Activated CD8-positive, alpha-beta T cell treated with anti-CD3 and anti-CD28 coated beads, Interleukin-2, amount 10 ng/mL, durations not matched to agents 7 days and 5 days (primary cell): ENCODE results near the gene HMGXB4. TPM values are rescaled to one million over a fixed set of nuclear protein-coding genes. Genes with fewer than 3 reads are reported as not detected.

Experiments used
- ATAC-seq: fragments of 150-1000 bp; cut with Tn5 transposase; one replicate; pipeline ENCODE4 v1.10.0; 2021; ENCODE audit warnings: moderate library complexity
- CTCF ChIA-PET: fragments of 350-600 bp; sonication (Branson Sonifier 250); formaldehyde crosslinking; loops from one replicate; lab custom pipeline; 2021; ENCODE audit warnings: antibody characterized with exemption; lab: Charles Lee
- POLR2A ChIA-PET: fragments of 350-600 bp; sonication (Branson Sonifier 250); formaldehyde crosslinking; loops from one replicate; lab custom pipeline; 2021; ENCODE audit warnings: antibody characterized with exemption; lab: Charles Lee
- DNase-seq: peaks from one replicate; pipeline ENCODE4 v3.0.0-alpha.2; 2020
- H3K27ac Mint-ChIP-seq: one replicate; pipeline ENCODE4 v1.8.0; 2021; ENCODE audit warnings: mild to moderate bottlenecking, mixed read lengths
- H3K27me3 Mint-ChIP-seq: one replicate; pipeline ENCODE4 v1.8.0; 2021; ENCODE audit warnings: low read depth, mixed read lengths
- H3K36me3 Mint-ChIP-seq: one replicate; pipeline ENCODE4 v1.8.0; 2021; ENCODE audit warnings: low read depth, mixed read lengths
- H3K4me1 Mint-ChIP-seq: one replicate; pipeline ENCODE4 v1.8.0; 2021; ENCODE audit warnings: low read depth, mixed read lengths
- H3K4me3 Mint-ChIP-seq: one replicate; pipeline ENCODE4 v1.8.0; 2021; ENCODE audit warnings: mild to moderate bottlenecking, mixed read lengths
- H3K9me3 Mint-ChIP-seq: one replicate; pipeline ENCODE4 v1.8.0; 2022; ENCODE audit warnings: mixed read lengths; ENCODE audit not compliant: insufficient read depth
- total RNA-seq, 2 experiments: library from RNA; stranded (reverse); gene quantifications; one replicate each; pipeline ENCODE4 v1.2.3, GENCODE V29; 2021

The HMGXB4 gene
- total RNA-seq, 2 experiments from 2014 or later: 34.0 to 36.0 TPM

DNA sequence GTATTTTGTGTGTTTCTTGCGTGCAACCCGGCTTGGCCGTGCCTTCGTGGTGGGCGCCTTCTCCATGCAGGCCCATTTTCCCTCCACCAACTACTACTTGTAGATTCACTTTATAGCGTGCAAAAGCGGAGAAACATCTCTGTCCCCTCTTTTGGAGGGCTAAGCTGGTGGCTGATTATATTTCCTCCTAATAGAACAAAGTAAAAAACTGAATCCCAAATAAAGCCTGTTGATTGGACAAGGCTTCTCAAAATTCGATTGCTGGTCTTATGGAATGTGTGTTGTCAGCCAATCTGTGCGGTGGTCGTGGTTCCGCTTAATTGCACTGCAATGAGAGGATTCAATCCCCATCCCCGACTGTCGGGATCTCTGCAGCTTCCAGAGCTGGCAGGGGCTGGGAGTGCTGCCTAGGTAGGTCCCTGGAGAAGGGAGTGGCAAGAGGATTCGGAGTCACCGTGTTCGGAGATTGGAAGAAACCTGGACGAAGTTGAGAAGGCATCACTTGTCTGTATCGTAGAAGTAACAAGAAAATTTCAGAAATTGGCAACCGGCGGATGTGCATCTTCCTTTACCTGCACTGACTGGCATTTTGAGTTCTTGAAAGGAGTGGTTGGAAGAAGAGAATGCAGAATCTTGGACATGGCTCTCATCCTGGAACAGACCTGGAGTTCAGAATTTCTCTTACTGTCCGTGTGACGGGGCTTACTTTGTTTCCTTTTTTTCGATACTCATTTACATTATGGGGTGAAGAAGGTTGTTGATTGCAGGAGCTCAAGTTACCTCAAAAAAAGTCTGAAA lies 1.1 kb downstream of the HMGXB4 start:
- Mint-ChIP-seq H3K27me3 (peaks cover 2% of the 10 kb centered on the region), H3K36me3 (peaks cover 28% of the 10 kb centered on the region), H3K4me1 (peaks cover 29% of the 10 kb centered on the region), H3K4me3 (peak overlapping the region; percentile 94), H3K27ac (peak overlapping the region; percentile 93), H3K9me3 (no peaks in the 10 kb centered on the region)
- CTCF ChIA-PET: interaction anchor here (1.0 to 2.1 kb wide), 6 partner anchors 10 to 807 kb away, joined by 3 to 9 read pairs (median 6); partner anchors contain the start of gene TOM1
- peak; percentile 5 for ATAC-seq
- POLR2A ChIA-PET: interaction anchor here (0.8 to 2.8 kb wide), 7 partner anchors 8 to 94 kb away, joined by 3 to 23 read pairs (median 5); partner anchors contain the start of gene TOM1
- DNase-seq: no peak

DNA sequence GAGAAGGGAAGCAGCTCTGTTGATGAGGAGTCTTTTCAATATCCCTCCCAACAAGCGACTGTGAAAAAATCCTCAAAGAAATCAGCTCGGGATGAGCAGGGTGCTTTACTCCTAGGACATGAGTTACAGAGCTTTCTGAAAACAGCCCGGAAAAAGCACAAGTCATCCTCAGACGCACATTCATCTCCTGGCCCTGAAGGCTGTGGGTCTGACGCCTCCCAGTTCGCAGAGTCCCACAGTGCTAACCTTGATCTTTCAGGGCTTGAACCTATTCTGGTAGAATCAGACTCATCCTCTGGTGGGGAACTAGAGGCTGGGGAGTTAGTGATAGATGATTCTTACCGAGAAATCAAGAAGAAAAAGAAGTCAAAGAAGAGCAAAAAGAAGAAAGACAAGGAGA lies 7.7 kb downstream of the HMGXB4 start:
- no peak overlapping the region for H3K4me3 Mint-ChIP-seq
- no peaks in the 10 kb centered on the region for H3K9me3 Mint-ChIP-seq
- DNase-seq (no peak), ATAC-seq (no peak)
- H3K27me3 Mint-ChIP-seq: no peaks in the 10 kb centered on the region
- CTCF ChIA-PET: interaction anchor here (1.3 kb wide), 1 partner anchor 34 kb away, joined by 3 read pairs; no protein-coding TSS in a partner anchor
- H3K27ac Mint-ChIP-seq: peak overlapping the region; percentile 51
- peaks cover 11% of the 10 kb centered on the region for H3K4me1 Mint-ChIP-seq
- H3K36me3 Mint-ChIP-seq: peaks cover 58% of the 10 kb centered on the region
- POLR2A ChIA-PET: interaction anchor here (1.4 kb wide), 1 partner anchor 9 kb away, joined by 3 read pairs; no protein-coding TSS in a partner anchor

DNA sequence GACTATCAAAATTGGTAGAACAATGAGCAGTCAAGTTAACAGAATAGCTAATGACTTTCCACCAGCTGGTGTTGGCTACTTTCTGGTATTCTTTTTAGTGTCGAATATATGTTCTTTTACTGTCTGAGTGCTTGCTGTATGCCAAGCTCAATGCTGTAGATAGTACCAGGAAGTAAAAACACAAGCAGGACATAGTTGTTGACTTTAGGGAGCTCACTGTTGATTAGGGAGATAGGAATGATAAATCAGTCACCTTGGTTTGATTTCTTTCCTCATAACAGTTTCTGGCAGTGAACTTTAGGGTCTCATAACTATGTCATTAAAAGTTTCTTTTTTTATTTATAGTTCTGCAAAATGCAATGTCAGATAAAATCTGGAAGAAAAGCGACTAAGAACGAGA lies 9.0 kb downstream of the HMGXB4 start:
- ChIA-PET CTCF (interaction anchor here (0.8 kb wide), 1 partner anchor 35 kb away, joined by 3 read pairs; no protein-coding TSS in a partner anchor), POLR2A (interaction anchor here (1.2 kb wide), 1 partner anchor 8 kb away, joined by 5 read pairs; the partner anchor contains the start of gene HMGXB4)
- no peaks in the 10 kb centered on the region for H3K27me3 Mint-ChIP-seq
- DNase-seq (no peak), ATAC-seq (no peak)
- no peak overlapping the region for H3K4me3 Mint-ChIP-seq
- peaks cover 7% of the 10 kb centered on the region for H3K4me1 Mint-ChIP-seq
- no peaks in the 10 kb centered on the region for H3K9me3 Mint-ChIP-seq
- H3K36me3 Mint-ChIP-seq: peaks cover 58% of the 10 kb centered on the region
- H3K27ac Mint-ChIP-seq: no peak overlapping the region

DNA sequence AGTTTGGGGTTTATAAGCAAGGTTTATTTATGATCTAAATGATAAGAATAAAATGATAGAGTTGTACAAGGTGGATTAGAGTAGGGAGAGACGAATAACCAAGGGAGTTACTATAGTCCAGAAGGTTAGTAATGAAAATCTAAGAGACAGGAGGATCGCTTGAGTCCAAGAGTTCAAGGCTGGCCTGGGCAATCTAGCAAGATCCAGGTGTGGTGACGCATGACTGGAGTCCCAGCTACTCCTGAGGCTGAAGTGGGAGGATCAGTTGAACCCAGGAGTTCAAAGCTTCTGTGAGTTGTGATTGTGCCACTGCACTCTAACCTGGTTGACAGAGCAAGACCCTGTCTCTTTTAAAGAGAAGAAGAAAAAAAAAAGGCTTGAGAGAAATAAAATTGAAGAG lies 12.3 kb downstream of the HMGXB4 start:
- ATAC-seq: no peak
- Mint-ChIP-seq H3K4me3 (no peak overlapping the region), H3K36me3 (peaks cover 57% of the 10 kb centered on the region), H3K27me3 (no peaks in the 10 kb centered on the region), H3K9me3 (no peaks in the 10 kb centered on the region), H3K27ac (no peak overlapping the region), H3K4me1 (peaks cover 27% of the 10 kb centered on the region)
- POLR2A ChIA-PET: no interaction called here
- CTCF ChIA-PET: no interaction called here
- DNase-seq: no peak

DNA sequence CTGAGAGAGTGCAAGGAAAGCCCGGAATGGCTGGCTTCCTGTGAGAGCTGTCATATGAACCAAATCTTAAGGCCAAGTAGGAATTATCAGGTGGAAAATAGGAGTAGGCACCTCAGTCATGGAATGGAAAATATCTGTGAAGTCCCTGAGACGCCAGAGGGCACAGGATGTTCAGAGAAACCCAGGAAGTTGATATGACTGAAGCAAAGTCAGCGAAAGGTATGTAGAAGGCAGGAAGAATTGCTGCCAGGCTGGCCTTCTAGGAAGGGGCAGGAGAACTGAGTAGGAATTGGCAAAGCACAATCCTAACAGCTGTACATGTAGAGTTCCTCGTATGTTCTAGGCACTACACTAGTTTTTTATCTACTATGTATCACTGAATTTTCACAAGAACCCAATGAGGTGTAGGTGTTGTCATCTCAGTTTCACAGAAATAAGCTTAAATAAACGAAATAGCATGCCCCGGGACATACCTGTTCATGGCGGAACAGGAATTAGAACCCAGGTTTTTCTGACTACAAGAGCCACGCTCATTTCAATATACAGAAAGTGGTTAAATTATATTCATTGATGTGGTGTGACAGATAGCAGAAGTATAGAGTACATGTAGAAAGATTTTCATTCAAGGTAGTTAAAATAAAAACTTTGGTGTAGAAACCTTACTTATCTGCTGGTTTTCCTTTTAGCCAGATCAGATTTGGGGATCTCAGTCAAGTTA lies 17.0 kb downstream of the HMGXB4 start:
- ATAC-seq: no peak
- POLR2A ChIA-PET: interaction anchor here (1.3 kb wide), 1 partner anchor 10 kb away, joined by 3 read pairs; no protein-coding TSS in a partner anchor

DNA sequence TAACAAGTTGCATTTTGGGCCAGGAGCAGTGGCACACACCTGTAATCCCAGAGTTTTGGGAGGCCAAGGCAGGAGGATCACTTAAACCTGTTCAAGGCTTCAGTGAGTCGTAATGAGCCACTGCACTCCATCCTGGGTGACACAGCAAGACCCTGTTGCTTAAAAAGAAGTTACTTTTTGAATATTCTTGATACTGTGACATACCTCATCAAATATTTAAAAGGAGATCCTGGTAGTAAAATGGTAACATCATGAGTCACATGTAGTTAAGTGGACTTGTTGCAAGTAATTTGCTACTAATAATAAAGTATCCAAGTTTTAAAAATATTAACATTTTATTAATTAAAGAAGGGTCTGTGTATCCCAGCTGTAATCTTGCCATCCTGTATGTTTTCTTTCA lies 18.3 kb downstream of the HMGXB4 start:
- Mint-ChIP-seq H3K27ac (no peak overlapping the region), H3K27me3 (no peaks in the 10 kb centered on the region), H3K4me1 (peaks cover 25% of the 10 kb centered on the region), H3K4me3 (no peak overlapping the region), H3K9me3 (no peaks in the 10 kb centered on the region), H3K36me3 (peaks cover 44% of the 10 kb centered on the region)
- ChIA-PET CTCF (no interaction called here), POLR2A (no interaction called here)
- ATAC-seq: no peak
- DNase-seq: no peak

More for the DNA sequence above, 17.0 kb downstream of the HMGXB4 start:
- no peak overlapping the region for H3K4me3 Mint-ChIP-seq
- H3K9me3 Mint-ChIP-seq: no peaks in the 10 kb centered on the region
- peaks cover 22% of the 10 kb centered on the region for H3K4me1 Mint-ChIP-seq
- H3K27me3 Mint-ChIP-seq: no peaks in the 10 kb centered on the region
- CTCF ChIA-PET: no interaction called here
- no peak for DNase-seq
- H3K36me3 Mint-ChIP-seq: peaks cover 45% of the 10 kb centered on the region
- peak overlapping the region; percentile 13 for H3K27ac Mint-ChIP-seq

DNA sequence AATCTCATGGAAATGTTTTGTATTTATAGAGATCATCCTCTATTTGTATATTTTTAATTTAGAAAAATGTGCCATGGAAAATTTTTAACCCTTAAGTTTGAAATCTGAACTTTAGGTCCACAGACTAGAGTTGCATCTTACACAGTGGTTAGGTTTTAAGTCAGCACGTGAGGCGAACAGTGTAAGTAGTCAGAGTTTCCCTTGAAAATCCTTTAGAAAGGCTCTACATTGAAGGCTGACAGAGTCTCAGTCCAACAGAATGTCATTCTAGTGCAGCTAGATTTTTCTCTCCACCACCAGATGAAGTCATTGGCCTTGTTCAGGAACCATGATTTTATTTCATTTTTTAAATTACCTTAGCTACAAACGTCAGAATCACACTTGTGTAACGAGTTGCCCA lies 18.7 kb downstream of the HMGXB4 start:
- no peak for DNase-seq
- Mint-ChIP-seq H3K4me1 (peaks cover 27% of the 10 kb centered on the region), H3K27ac (no peak overlapping the region), H3K27me3 (no peaks in the 10 kb centered on the region), H3K9me3 (no peaks in the 10 kb centered on the region), H3K4me3 (no peak overlapping the region), H3K36me3 (peaks cover 46% of the 10 kb centered on the region)
- POLR2A ChIA-PET: no interaction called here
- CTCF ChIA-PET: interaction anchor here (1.1 kb wide), 1 partner anchor 45 kb away, joined by 3 read pairs; no protein-coding TSS in a partner anchor
- no peak for ATAC-seq

DNA sequence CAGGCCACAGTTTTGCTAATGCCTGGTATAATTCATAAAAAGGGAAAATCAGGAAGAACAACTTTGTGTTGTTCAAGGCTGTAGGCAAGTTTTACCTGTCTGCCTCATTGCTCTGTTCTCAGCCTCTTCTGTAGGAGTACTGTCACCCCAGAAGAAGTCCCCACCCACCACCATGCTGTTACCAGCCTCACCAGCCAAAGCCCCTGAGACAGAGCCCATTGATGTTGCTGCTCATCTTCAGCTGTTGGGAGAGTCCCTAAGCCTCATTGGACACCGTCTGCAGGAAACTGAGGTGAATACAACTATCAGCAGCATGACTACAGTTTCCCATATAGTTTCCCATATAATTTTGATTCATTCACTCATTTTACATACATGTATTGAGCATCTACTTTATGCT lies 30.8 kb downstream of the HMGXB4 start:
- ATAC-seq: no peak
- peaks cover 51% of the 10 kb centered on the region for H3K36me3 Mint-ChIP-seq

DNA sequence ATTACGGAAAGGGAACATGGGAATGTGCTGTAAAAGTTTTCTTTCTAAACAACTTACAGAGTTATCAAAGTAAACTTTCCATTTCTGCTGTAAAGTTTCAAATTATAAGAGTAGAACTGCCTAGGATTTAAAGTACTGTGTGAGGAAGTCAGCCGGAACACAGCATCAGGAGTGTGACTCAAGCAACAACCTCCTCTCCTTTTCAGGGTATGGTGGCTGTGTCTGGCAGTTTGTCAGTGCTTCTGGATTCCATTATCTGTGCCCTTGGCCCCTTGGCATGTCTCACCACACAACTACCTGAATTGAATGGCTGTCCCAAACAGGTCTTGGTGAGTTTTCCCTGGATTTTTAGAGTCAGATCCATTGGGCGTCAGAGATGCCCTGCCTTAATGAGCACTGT lies 35.5 kb downstream of the HMGXB4 start:
- CTCF ChIA-PET: no interaction called here
- no peak for ATAC-seq
- H3K36me3 Mint-ChIP-seq: peaks cover 52% of the 10 kb centered on the region

More for the DNA sequence above, 30.8 kb downstream of the HMGXB4 start:
- Mint-ChIP-seq H3K27ac (no peak overlapping the region), H3K4me1 (peaks cover 5% of the 10 kb centered on the region), H3K9me3 (no peaks in the 10 kb centered on the region), H3K4me3 (no peak overlapping the region), H3K27me3 (no peaks in the 10 kb centered on the region)
- POLR2A ChIA-PET: no interaction called here
- CTCF ChIA-PET: no interaction called here
- no peak for DNase-seq

DNA sequence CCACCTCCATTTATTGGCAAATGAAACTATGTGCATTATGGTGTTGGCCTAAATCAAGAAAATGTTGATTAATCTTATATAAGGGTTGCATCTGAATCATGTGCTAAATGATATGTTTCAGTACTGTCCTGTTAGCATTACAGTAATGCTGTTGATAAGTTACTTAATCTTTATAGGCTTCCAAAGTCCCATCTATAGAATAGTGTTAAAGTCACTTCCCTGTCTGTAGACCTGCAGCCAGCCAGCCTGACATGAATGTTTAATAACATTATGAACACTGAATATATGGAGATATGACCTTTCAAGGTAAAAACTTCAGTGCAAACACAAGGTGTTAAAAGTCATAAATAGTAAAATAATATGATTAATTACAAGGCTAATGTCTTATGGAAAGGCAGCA lies 38.8 kb downstream of the HMGXB4 start:
- POLR2A ChIA-PET: no interaction called here
- Mint-ChIP-seq H3K36me3 (peaks cover 44% of the 10 kb centered on the region), H3K4me1 (peaks cover 16% of the 10 kb centered on the region), H3K9me3 (no peaks in the 10 kb centered on the region), H3K27me3 (no peaks in the 10 kb centered on the region), H3K27ac (no peak overlapping the region), H3K4me3 (no peak overlapping the region)
- ATAC-seq (no peak), DNase-seq (no peak)
- CTCF ChIA-PET: no interaction called here

More for the DNA sequence above, 35.5 kb downstream of the HMGXB4 start:
- Mint-ChIP-seq H3K27me3 (no peaks in the 10 kb centered on the region), H3K4me3 (no peak overlapping the region), H3K27ac (no peak overlapping the region), H3K9me3 (no peaks in the 10 kb centered on the region), H3K4me1 (peaks cover 3% of the 10 kb centered on the region)
- POLR2A ChIA-PET: no interaction called here
- DNase-seq: no peak

DNA sequence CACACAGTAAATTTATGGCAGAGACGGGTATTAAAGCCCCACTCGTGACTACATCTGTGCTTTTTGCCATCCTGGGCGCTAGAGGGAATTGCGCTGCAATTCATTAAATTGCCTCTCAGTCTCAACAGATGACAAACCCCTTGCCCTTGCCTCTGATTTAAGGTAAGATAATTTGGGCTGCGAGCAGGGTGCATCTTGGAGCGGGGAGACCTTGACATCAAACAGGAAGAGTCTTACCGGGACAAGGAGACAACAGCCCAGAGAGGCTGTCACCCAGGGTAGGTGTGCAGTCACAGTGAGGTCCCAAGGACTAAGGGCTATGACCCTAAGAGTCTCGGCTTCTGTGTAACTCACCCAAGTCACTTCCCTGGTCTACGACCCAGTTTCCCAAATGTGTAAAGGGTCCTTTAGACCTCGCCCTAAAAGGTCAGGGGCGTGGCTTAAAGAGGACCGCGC lies 42.0 kb downstream of the HMGXB4 start:
- H3K27me3 Mint-ChIP-seq: no peaks in the 10 kb centered on the region
- DNase-seq (no peak), ATAC-seq (peak; percentile 41)
- CTCF ChIA-PET: interaction anchor here (0.9 to 1.3 kb wide), 5 partner anchors 12 to 52 kb away, joined by 3 to 5 read pairs (median 3); no protein-coding TSS in a partner anchor
- peak overlapping the region; percentile 93 for H3K27ac Mint-ChIP-seq
- peak overlapping the region; percentile 88 for H3K4me3 Mint-ChIP-seq
- peaks cover 18% of the 10 kb centered on the region for H3K36me3 Mint-ChIP-seq
- H3K9me3 Mint-ChIP-seq: no peaks in the 10 kb centered on the region
- POLR2A ChIA-PET: interaction anchor here (0.7 to 2.4 kb wide), 6 partner anchors 11 to 350 kb away, joined by 3 to 23 read pairs (median 4); partner anchors contain the start of gene HMGXB4
- H3K4me1 Mint-ChIP-seq: peaks cover 23% of the 10 kb centered on the region
